Glutamatergic neuron (in vitro differentiated cells): Measurements from ENCODE around the gene PLCB4. TPM values are rescaled to one million over a fixed set of nuclear protein-coding genes. Genes with fewer than 3 reads are reported as not detected.

Experiments used
- DNase-seq: peaks from one replicate; pipeline ENCODE4 v3.0.0; 2022
- H3K27ac Mint-ChIP-seq: one replicate; pipeline ENCODE4 v1.8.0; 2020; ENCODE audit warnings: mild to moderate bottlenecking, mixed read lengths, inconsistent platforms; ENCODE audit not compliant: unreplicated experiment
- H3K27me3 Mint-ChIP-seq: one replicate; pipeline ENCODE4 v1.8.0; 2020; ENCODE audit warnings: mild to moderate bottlenecking, moderate library complexity, mixed read lengths, inconsistent platforms; ENCODE audit not compliant: unreplicated experiment
- H3K36me3 Mint-ChIP-seq: one replicate; pipeline ENCODE4 v1.8.0; 2020; ENCODE audit warnings: mild to moderate bottlenecking, mixed read lengths, inconsistent platforms; ENCODE audit not compliant: unreplicated experiment
- H3K4me1 Mint-ChIP-seq: one replicate; pipeline ENCODE4 v1.8.0; 2020; ENCODE audit warnings: mild to moderate bottlenecking, low read depth, mixed read lengths, inconsistent platforms; ENCODE audit not compliant: unreplicated experiment
- H3K4me3 Mint-ChIP-seq: one replicate; pipeline ENCODE4 v1.8.0; 2020; ENCODE audit warnings: mild to moderate bottlenecking, mixed read lengths, inconsistent platforms; ENCODE audit not compliant: unreplicated experiment
- H3K9me3 Mint-ChIP-seq: one replicate; pipeline ENCODE4 v1.8.0; 2020; ENCODE audit warnings: mild to moderate bottlenecking, moderate library complexity, mixed read lengths, inconsistent platforms; ENCODE audit not compliant: unreplicated experiment
- total RNA-seq: library from RNA; stranded (reverse); fragmentation: NEBNext Ultra II Directional; extraction: Animal tissue kit (Norgen Biotek cat#: 25700); gene quantifications from one replicate; pipeline ENCODE4 v1.2.1, GENCODE V29; 2021; ENCODE audit not compliant: unreplicated experiment
- TF ChIP-seq, protein P1 (sequence below): fragments of 200-600 bp; sonication (generic); IDR thresholded peaks from one replicate; pipeline ENCODE4 v1.5.0; 2021; ENCODE audit not compliant: partially characterized antibody, unreplicated experiment

PLCB4 gene
- total RNA-seq, 1 donor from 2014 or later: 28.9 TPM

DNA sequence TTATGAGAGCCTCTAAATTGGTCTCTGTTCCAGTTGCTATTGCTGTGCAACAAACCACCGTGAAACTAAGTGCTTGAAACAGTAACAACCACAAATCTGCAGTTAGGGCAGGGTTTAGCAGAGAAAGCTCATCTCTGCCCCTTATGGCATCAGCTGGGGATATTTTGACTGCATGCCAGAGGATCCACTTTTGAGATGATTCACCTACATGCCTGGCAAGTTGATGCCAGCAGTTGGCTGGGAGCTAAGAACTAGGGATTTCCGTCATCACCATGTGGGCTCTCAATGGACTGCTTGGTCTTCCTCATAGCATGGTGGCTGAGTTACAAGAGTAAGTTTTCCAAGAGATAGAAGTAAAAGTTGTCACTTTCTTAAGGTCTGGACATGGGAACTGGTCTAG lies 35.1 kb downstream of the PLCB4 start:
- Mint-ChIP-seq H3K36me3 (no peaks in the 10 kb centered on the region), H3K27ac (no peak overlapping the region), H3K9me3 (peaks cover 6% of the 10 kb centered on the region), H3K27me3 (peaks cover 4% of the 10 kb centered on the region), H3K4me3 (no peak overlapping the region), H3K4me1 (peaks cover 11% of the 10 kb centered on the region)
- DNase-seq: no peak
- TF ChIP-seq, protein P1, sequence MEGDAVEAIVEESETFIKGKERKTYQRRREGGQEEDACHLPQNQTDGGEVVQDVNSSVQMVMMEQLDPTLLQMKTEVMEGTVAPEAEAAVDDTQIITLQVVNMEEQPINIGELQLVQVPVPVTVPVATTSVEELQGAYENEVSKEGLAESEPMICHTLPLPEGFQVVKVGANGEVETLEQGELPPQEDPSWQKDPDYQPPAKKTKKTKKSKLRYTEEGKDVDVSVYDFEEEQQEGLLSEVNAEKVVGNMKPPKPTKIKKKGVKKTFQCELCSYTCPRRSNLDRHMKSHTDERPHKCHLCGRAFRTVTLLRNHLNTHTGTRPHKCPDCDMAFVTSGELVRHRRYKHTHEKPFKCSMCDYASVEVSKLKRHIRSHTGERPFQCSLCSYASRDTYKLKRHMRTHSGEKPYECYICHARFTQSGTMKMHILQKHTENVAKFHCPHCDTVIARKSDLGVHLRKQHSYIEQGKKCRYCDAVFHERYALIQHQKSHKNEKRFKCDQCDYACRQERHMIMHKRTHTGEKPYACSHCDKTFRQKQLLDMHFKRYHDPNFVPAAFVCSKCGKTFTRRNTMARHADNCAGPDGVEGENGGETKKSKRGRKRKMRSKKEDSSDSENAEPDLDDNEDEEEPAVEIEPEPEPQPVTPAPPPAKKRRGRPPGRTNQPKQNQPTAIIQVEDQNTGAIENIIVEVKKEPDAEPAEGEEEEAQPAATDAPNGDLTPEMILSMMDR: no peak

DNA sequence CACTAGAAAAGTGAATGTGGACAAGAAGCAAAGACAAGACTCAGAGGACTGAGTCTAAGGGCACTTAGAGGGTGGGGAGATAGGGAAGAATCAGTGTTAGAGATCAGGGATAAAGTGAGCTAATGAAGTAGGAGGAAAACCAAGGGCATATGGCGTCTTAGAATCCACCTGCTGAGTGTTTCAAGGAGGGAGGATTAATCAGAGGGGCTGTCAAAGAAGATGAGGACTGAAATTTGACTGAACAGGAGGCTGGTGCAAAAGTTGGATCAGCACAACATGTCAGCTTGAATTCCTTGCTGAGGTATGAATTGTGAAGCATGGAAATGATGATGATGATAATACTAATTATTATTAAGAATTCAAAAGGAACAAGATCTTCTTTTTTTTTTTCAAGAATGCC lies 39.4 kb downstream of the PLCB4 start:
- Mint-ChIP-seq H3K4me1 (no peaks in the 10 kb centered on the region), H3K27ac (no peak overlapping the region), H3K27me3 (no peaks in the 10 kb centered on the region)

DNA sequence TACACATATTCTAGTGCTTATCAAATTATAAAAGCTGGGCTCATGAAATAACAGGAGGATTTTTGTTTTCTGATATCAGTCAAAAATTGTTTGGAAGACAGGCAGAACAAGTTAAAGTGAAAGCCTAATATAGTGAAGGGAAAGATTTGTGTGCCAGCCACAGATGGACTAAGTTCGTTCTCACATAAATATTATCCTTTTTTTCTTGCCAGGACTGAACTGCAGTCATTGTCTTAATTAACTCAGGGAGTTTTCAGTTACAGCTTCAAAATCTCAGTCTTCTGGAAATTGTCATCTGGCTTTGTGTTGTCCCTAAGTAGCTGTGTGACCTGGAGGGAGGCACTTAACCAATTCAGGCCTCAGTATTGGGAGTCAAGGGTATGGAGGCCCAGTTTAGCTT lies 40.7 kb downstream of the PLCB4 start:
- Mint-ChIP-seq H3K4me1 (no peaks in the 10 kb centered on the region), H3K36me3 (no peaks in the 10 kb centered on the region), H3K27me3 (no peaks in the 10 kb centered on the region)

More for the DNA sequence above, 39.4 kb downstream of the PLCB4 start:
- H3K36me3 Mint-ChIP-seq: no peaks in the 10 kb centered on the region
- H3K4me3 Mint-ChIP-seq: no peak overlapping the region
- DNase-seq: no peak
- no peaks in the 10 kb centered on the region for H3K9me3 Mint-ChIP-seq
- TF ChIP-seq, protein P1: no peak

DNA sequence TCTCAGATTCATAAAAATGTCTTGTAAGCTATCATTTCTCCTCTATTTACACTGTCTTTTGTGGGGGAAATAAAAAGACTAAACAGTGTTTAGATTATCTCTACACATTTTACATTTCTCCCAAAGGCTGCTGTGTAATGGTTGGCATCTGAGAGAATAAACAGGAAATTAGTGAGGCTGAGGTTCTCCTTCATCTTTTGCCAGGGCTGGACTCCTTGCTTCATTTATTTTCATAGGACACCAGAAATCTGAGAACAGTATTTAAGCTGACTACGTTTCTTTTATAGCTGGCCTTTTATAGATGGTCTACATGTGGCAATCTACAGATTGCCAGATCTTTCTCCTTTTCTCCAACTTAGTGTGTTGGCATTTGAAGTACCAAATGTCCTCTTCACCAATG lies 41.5 kb downstream of the PLCB4 start:
- no peaks in the 10 kb centered on the region for H3K4me1 Mint-ChIP-seq
- no peaks in the 10 kb centered on the region for H3K36me3 Mint-ChIP-seq
- DNase-seq: no peak
- H3K27ac Mint-ChIP-seq: no peak overlapping the region
- H3K27me3 Mint-ChIP-seq: no peaks in the 10 kb centered on the region
- TF ChIP-seq, protein P1: no peak
- no peaks in the 10 kb centered on the region for H3K9me3 Mint-ChIP-seq
- H3K4me3 Mint-ChIP-seq: no peak overlapping the region

More for the DNA sequence above, 40.7 kb downstream of the PLCB4 start:
- no peak overlapping the region for H3K4me3 Mint-ChIP-seq
- TF ChIP-seq, protein P1: no peak
- DNase-seq: no peak
- no peaks in the 10 kb centered on the region for H3K9me3 Mint-ChIP-seq
- H3K27ac Mint-ChIP-seq: no peak overlapping the region

DNA sequence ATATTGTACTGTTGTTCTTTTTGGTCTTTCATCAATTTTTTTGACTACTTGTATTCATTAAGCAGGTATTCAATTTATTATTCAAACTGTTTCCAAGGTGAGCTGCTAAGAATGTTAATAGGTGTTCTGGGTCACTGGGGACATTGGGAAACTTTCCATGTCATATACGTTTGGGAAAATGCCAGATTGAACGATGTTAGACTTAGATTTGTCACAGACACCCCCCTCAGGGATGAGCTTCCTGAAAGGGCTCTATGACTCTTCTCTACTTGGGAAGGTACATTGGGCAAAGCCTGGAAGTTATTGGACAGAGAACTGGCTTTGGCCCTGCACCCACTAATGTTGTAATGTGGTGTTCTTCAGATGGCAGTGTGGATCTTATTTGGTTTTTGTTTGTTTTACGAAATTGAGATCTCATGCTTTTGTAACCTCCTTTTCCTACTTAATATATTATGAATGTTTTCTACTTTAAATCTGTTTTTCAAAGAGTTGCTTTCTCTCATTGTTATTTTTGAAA lies 42.1 kb downstream of the PLCB4 start:
- H3K4me3 Mint-ChIP-seq: no peak overlapping the region
- H3K27ac Mint-ChIP-seq: no peak overlapping the region
- H3K9me3 Mint-ChIP-seq: no peaks in the 10 kb centered on the region
- no peaks in the 10 kb centered on the region for H3K27me3 Mint-ChIP-seq
- TF ChIP-seq, protein P1: no peak
- no peaks in the 10 kb centered on the region for H3K36me3 Mint-ChIP-seq
- no peaks in the 10 kb centered on the region for H3K4me1 Mint-ChIP-seq
- DNase-seq: no peak
